Measurements from ENCODE around the gene ETV6. TPM values are rescaled to one million over a fixed set of nuclear protein-coding genes. Genes with fewer than 3 reads are reported as not detected.
"Not testable (repeated sequence)": the region's sequence is repeated elsewhere in the genome, so short reads cannot be mapped to it uniquely, and the experiment has no call there.

The ETV6 gene
- total RNA-seq = 63.7 and 72.7 TPM in 2 replicates

DNA sequence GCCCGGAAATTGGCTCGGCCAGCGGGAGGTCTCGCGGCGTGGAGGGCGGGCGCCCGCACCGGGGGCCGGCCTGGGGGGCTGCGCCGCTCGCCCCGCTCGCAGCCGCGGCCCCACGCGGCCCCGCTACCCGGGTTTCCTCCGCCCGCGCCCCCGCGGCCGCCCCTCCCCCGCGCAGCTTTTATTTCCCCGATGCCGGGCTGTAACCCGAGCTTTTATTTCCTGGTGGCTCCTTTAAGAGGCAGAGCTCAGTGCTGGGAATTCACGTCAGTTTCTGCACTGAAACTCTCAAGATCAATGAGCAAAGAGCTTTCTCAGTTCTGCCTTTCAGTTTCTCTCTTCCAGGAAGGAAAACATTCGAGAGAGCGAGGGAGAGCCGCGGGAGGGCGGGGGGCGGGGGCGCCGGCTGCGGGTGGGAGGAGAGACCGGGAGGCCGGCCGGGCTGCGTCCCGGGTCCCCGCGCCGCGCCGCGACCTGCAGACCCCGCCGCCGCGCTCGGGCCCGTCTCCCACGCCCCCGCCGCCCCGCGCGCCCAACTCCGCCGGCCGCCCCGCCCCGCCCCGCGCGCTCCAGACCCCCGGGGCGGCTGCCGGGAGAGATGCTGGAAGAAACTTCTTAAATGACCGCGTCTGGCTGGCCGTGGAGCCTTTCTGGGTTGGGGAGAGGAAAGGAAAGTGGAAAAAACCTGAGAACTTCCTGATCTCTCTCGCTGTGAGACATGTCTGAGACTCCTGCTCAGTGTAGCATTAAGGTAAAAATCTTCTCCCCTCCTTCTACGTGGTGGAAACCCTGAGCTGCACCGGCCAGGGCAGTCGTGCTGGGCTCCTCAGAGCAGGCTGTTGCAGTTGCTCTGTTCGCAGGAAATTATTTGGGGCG lies at the start of gene ETV6:
Gene ETV6 (plus strand): TSS at position 262 of the 873 bp plus-strand sequence. CDS start 454 bp downstream, at position 716.
- intact Hi-C loops (cut with micrococcal nuclease) = loop anchor here (1.0 to 10.0 kb wide), 18 partner anchors 68 to 1165 kb away; partner anchors contain the start of genes BORCS5, CDKN1B, DDX47 and DUSP16

GRCh38 chr12:11600199-11600598 lies 49.3 kb upstream of the ETV6 start:
- intact Hi-C loops (cut with micrococcal nuclease) = no loop called here

GRCh38 chr12:11601647-11602046 lies 47.8 kb upstream of the ETV6 start:
- intact Hi-C loops (cut with micrococcal nuclease) = no loop called here

DNA sequence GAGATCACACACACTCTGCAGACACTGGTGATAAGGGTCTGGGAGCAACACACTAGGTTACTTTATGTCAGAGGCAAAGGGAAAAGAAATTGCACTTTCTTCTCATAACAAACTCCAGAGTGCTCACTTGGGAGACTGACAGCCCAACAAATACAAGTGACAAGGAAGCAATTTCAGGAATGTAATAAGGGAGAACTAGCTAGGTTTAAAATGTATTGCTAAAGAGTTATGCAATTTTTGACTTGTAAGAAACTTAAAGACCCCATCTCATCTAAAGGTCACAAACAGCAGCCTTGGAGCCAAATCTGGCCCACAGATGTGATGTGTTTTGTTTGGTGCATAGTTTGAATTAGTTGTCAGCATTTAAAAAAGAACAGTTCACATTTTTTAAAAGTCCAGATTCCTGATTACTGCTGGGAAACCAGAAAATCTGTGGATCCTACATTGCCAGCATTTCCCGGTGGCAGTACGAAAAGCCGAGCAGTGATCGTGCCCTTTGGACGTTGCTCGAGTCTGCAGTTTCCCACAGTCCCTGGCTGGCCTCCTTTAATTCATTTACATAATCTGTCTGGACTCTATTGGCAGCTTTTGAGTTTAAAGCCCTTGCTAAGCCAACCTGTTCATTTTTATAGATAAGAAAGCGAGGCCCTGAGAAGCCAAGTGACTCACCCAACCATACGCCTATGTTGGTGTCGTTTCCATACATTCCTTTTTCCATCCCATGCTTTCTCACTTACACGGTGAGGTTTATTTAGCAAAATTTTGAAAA lies 42.0 kb upstream of the ETV6 start:
- intact Hi-C loops (cut with micrococcal nuclease) = no loop called here

DNA sequence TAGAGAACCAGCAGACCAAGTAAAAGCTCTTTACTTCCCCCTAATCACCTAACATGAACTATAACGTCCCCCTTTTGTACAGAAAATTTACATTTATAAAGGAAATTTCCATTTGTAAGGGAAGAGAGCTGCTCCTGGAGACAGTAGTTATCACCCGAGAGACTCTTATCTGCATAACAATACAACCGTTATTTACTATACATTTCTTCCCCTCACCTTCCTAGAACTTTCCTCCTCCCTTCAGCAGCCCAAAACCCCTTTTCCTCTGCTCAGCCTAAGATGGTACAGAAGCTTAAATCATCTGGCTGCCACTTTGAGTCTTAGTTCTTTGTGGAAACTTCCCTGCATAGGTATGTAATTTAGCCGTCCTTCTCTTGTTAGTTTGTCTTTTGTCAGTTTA lies 40.4 kb upstream of the ETV6 start:
- intact Hi-C loops (cut with micrococcal nuclease) = no loop called here

GRCh38 chr12:11615481-11615880 lies 34.0 kb upstream of the ETV6 start:
- intact Hi-C loops (cut with micrococcal nuclease) = no loop called here

DNA sequence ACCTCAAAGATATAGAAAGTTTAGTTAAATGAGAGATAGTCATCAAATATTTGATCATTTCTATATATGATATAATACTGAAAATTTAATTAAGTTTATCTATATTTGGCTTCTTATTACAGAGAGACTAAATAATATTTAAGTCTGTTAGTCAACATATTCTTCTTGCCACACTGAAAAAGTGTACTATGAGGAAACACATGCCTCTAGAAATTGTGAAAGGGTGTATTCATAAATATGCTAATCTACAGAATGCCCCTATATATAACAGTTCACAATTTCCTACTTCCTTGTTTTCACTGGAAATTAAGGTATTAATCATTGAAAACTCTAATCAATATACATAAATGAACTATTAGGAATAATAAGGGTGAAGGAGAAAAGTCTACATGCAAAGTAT lies 31.4 kb upstream of the ETV6 start:
- intact Hi-C loops (cut with micrococcal nuclease) = no loop called here

GRCh38 chr12:11621797-11622423 lies 27.6 kb upstream of the ETV6 start:
- intact Hi-C loops (cut with micrococcal nuclease) = loop anchor here (1.0 to 2.0 kb wide), 2 partner anchors 41 to 411 kb away; no protein-coding TSS in a partner anchor

- intact Hi-C loops (cut with micrococcal nuclease) = loop anchor here (1.0 to 2.0 kb wide), 2 partner anchors 42 to 410 kb away; no protein-coding TSS in a partner anchor
Observed at GRCh38 chr12:11622876-11623281, 26.6 kb upstream of the ETV6 start.

- intact Hi-C loops (cut with micrococcal nuclease) = loop anchor here (2.0 kb wide), 1 partner anchor 43 kb away; no protein-coding TSS in a partner anchor
Observed at GRCh38 chr12:11623382-11623781, 26.1 kb upstream of the ETV6 start.

GRCh38 chr12:11624116-11624515 lies 25.4 kb upstream of the ETV6 start:
- intact Hi-C loops (cut with micrococcal nuclease) = no loop called here

DNA sequence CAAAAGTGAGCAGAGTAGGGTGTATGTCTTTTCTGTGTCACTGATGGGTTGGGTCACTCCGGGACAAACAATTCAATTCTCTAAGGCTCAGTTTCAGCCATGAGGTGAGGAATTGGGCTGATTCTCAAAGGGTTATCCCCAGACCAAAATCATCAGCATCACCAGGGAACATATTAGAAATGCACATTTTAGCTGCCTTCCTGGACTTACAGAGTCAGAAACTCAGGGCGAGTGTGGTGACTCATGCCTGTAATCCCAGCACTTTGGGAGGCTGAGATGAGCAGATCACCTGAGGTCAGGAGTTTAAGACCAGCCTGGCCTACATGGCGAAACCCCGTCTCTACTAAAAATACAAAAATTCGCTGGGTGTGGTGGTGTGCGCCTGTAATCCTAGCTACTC lies 21.8 kb upstream of the ETV6 start:
- intact Hi-C loops (cut with micrococcal nuclease) = not testable (repeated sequence)

- intact Hi-C loops (cut with micrococcal nuclease) = no loop called here
Observed at GRCh38 chr12:11628353-11628752, 21.1 kb upstream of the ETV6 start.

GRCh38 chr12:11630046-11630706 lies 19.3 kb upstream of the ETV6 start:
- intact Hi-C loops (cut with micrococcal nuclease) = no loop called here

DNA sequence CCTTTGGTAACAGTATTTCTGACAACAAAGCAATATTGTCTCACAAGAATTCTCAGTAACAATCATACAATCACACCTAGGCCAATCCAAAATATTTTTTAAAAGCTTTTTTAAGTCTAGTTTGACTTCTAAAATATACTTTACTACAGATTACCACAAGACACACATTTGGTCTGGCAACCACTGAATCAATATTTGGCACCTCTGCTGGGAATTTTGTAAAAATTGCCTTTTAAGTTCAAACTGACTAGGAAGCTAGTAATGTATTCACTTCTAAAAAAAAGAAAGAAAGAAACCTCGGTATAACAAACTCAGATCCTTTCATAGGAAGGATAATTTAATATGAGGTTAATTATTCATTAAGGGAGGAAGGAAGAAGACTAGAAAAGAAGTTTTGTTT lies 18.2 kb upstream of the ETV6 start:
- intact Hi-C loops (cut with micrococcal nuclease) = no loop called here

GRCh38 chr12:11631881-11632280 lies 17.6 kb upstream of the ETV6 start:
- intact Hi-C loops (cut with micrococcal nuclease) = not testable (repeated sequence)

DNA sequence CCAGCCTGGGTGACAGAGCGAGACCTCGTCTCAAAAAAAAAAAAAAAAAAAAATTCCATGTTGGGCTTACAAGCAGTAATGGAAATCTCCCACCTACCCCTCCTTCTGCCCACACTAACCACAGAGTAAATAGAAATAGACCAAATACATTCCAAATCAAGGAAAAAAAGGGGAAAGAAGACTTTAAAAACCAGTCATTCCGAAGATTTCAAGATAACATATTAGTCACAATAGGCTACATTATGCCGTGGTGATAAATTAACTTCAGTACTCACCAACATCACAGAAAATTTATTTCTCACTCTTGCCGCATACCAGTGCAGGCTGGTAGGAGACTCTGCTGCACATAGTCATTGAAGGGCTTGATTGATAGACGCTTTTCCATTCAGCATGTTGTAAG lies 15.5 kb upstream of the ETV6 start:
- intact Hi-C loops (cut with micrococcal nuclease) = no loop called here

DNA sequence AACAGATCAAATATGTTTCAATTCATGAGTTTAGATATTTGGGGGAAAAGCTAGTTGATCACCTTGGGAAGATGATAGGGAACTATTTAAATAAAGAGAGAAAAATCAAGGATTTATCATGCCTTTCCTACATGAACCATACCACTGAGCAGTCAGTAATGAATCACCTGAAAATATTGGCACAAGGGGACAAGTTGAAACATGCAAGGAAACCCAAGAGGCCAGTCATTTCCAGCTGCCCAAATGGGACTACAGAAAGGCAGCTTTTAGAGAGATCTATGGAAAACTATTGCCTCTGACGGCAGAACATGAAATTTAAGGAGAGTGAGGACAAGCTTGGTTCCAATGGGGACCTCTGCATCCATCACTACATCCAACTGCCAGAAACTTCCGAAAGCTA lies 14.1 kb upstream of the ETV6 start:
- intact Hi-C loops (cut with micrococcal nuclease) = no loop called here

DNA sequence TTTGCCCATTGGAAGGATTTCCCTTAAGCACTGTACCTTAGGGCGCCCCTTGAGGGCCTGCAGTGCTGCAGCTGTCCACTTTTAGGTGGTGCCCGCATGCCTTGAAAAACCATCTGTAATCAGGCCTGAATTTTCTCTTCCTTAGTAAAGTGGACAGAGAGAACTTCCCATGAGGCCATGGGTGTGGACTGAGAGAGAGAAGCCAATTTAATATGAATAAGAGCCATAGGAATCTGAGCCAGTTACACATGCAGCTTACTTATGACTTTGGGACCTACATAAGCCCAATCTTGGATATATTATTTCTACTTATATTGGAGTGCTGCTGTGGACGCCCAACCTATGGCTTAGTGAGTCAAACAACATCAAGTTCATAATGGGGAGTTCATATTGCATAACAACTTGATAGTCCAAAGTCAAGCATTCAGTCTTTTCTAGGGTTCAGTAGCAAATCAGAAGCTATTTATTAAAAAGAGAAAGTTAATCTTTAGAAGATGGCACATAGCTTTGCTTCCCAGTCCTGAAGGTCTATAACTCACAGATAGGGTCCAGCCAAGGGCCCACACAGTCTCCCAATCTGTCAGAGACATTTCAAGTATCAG lies 11.1 kb upstream of the ETV6 start:
- intact Hi-C loops (cut with micrococcal nuclease) = no loop called here

DNA sequence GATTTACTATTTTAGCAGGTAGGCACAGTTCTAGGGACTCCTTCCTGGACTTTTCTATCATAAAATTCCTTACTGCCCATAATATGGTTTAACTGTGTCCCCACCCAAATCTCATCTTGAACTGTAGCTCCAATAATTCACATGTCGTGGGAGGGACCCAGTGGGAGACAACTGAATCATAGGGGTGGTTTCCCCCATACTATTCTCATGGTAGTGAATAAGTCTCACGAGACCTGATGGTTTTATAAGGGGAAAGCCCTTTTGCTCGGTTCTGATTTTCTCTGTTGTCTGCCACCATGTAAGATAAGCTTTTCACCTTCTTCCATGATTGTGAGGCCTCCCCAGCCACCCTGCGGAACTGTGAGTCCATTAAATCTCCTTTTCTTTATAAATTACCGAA lies 10.0 kb upstream of the ETV6 start:
- intact Hi-C loops (cut with micrococcal nuclease) = no loop called here

DNA sequence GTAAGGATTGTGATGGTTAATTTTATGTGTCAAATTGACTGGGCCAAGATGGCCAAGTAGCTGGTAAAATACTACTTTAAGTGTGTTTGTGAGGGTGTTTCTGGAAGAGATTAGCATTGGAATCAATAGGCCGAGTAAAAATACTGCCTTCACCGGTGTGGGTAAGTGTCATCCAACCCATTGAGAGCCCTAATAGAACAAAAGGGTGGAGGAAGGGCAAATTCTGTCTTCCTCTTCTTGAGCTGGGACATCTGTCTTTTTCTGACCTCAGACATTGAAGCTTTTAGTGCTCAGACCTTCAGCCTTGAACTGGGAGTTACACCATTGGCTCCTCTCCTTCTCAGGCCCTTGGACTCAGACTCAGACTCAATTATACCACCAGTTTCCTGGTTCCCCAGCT lies 8.0 kb upstream of the ETV6 start:
- intact Hi-C loops (cut with micrococcal nuclease) = no loop called here

All from T-helper 1 cell treated with Interleukin-12 subunit alpha and Interleukin-12 subunit beta and Interleukin-4 antibody, amounts not matched to agents 30 ng/mL and 1 ng/mL, for 36 hours (primary cell).